ENCODE measurements around the gene TCF4. TPM values are rescaled to one million over a fixed set of nuclear protein-coding genes. Genes with fewer than 3 reads are reported as not detected.

TCF4 gene
- total RNA-seq, 6 experiments from 2014 or later: 50.4 to 71.1 (median 59.0) TPM

DNA sequence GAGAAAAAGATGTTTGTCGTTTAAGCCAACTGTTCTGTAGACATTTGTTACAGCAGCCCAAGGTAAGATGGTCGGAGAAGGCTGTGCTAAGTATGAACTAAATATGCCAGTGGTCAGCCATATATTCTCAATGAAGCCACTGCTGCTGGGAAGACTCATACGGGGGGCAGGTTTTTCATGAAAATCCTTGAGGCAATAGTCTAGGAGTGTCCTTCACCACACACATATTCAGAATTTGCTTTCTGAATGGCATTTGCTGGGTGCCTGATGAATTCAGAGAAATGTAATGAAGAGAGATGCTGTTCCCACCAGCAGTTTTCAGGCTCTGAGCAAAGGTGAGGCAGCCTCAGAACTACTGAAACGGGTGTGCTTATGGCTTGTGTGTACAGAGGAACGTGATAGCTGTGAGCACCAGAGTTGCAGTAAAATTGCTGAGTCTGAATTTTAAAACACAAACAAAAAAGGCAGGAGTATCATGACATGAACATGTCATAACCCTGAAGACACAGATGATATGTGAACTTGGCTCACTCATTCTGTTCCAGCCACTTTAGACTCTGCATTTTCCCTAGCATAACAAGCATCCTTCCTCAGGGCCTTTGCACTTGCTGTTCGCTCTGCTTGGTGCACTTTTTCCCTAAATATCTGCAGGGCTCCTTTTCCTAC is 21.3 kb upstream of the TCF4 start:
- Mint-ChIP-seq H3K9me3 (no peaks in the 10 kb centered on the region), H3K4me3 (no peak overlapping the region), H3K4me1 (ENCODE audit: low read depth) (no peaks in the 10 kb centered on the region), H3K27me3 (ENCODE audit: insufficient read depth) (peaks cover 2% of the 10 kb centered on the region; the same call in 1 of the 2 replicates), H3K36me3 (ENCODE audit: low read depth) (no peaks in the 10 kb centered on the region), H3K27ac (no peak overlapping the region)
- no peak for DNase-seq
- TF ChIP-seq, protein P1, sequence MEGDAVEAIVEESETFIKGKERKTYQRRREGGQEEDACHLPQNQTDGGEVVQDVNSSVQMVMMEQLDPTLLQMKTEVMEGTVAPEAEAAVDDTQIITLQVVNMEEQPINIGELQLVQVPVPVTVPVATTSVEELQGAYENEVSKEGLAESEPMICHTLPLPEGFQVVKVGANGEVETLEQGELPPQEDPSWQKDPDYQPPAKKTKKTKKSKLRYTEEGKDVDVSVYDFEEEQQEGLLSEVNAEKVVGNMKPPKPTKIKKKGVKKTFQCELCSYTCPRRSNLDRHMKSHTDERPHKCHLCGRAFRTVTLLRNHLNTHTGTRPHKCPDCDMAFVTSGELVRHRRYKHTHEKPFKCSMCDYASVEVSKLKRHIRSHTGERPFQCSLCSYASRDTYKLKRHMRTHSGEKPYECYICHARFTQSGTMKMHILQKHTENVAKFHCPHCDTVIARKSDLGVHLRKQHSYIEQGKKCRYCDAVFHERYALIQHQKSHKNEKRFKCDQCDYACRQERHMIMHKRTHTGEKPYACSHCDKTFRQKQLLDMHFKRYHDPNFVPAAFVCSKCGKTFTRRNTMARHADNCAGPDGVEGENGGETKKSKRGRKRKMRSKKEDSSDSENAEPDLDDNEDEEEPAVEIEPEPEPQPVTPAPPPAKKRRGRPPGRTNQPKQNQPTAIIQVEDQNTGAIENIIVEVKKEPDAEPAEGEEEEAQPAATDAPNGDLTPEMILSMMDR (IDR thresholded peaks at IDR 0.05): no peak

DNA sequence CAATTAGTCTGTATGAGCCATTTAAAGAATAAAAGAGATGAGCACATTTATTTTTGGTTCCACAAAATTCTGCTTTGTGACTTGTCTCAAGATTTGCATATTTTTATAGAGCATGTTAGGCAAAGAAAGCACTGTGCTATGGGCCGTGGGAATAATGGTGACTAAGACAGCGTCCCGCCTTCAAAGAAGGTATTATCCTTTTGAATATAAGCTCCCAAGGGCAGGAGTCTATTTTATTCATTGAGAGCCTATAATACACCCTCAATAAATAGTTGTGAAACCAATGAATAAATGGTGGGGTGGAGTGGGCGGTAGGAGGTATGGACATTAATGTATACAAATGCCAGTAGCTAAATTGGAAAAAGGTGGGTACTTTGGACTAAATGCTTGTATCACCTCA is 20.5 kb upstream of the TCF4 start:
- peaks cover 2% of the 10 kb centered on the region; the same call in 1 of the 2 replicates for H3K27me3 Mint-ChIP-seq (ENCODE audit: insufficient read depth)
- no peaks in the 10 kb centered on the region for H3K9me3 Mint-ChIP-seq
- no peaks in the 10 kb centered on the region for H3K36me3 Mint-ChIP-seq (ENCODE audit: low read depth)
- no peaks in the 10 kb centered on the region for H3K4me1 Mint-ChIP-seq (ENCODE audit: low read depth)
- no peak overlapping the region for H3K27ac Mint-ChIP-seq
- H3K4me3 Mint-ChIP-seq: no peak overlapping the region
- no peak for DNase-seq
- TF ChIP-seq, protein P1 (IDR thresholded peaks at IDR 0.05): no peak

DNA sequence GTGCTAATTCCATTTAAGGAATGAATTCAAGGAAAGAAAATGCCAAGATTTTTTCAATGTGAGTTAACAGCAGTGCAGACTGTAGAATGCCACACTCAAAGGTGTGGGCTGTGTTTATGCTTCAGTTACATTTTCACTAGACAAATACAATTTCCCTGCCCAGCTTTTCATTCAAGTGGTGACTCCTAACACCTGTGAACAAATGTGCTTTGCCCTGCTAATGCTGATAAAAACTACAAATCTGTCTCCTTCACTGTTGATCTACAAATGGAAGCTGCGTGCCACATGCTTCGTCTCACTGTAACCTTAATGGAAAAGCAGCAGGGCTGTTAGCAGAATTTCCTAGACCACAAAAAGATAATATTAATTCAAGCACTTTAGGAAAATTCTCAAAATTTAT is 19.8 kb upstream of the TCF4 start:
- Mint-ChIP-seq H3K4me3 (no peak overlapping the region), H3K36me3 (ENCODE audit: low read depth) (no peaks in the 10 kb centered on the region), H3K4me1 (ENCODE audit: low read depth) (no peaks in the 10 kb centered on the region), H3K9me3 (no peaks in the 10 kb centered on the region), H3K27ac (no peak overlapping the region), H3K27me3 (ENCODE audit: insufficient read depth) (peaks cover 2% of the 10 kb centered on the region; the same call in 1 of the 2 replicates)
- TF ChIP-seq, protein P1 (IDR thresholded peaks at IDR 0.05): no peak
- DNase-seq: no peak

DNA sequence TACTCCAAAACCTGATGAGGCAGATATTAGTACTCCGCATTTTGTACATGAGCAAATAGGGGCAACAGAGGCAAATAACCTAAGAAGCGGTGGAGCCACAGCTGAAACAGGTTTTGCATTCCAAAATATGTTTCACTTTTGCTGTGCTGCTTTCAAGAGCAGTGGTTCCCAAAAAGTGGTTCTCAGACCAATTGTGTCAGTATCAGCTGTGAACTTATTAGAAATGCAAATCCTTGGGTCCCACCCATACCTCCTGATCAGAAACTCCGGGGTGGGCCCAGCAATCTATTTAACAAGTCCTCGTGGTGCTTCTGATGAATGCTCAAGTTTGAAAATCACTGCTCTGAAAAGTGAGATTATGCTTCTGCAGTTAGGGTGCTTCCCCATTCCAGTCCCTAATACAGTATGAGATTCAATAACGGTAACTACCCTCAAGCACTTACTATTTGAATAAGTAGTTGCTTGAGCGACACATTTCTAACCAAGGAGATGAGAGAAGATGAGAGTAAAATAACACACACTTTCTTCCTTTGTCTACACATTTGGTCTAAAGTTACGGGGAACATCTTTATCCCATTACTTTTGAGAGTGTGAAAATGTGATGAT is 17.8 kb upstream of the TCF4 start:
- no peaks in the 10 kb centered on the region for H3K9me3 Mint-ChIP-seq
- no peaks in the 10 kb centered on the region for H3K4me1 Mint-ChIP-seq (ENCODE audit: low read depth)
- DNase-seq: no peak
- H3K4me3 Mint-ChIP-seq: no peak overlapping the region
- H3K27ac Mint-ChIP-seq: no peak overlapping the region
- TF ChIP-seq, protein P1 (IDR thresholded peaks at IDR 0.05): no peak
- no peaks in the 10 kb centered on the region for H3K36me3 Mint-ChIP-seq (ENCODE audit: low read depth)
- H3K27me3 Mint-ChIP-seq (ENCODE audit: insufficient read depth): peaks cover 2% of the 10 kb centered on the region; the same call in 1 of the 2 replicates

DNA sequence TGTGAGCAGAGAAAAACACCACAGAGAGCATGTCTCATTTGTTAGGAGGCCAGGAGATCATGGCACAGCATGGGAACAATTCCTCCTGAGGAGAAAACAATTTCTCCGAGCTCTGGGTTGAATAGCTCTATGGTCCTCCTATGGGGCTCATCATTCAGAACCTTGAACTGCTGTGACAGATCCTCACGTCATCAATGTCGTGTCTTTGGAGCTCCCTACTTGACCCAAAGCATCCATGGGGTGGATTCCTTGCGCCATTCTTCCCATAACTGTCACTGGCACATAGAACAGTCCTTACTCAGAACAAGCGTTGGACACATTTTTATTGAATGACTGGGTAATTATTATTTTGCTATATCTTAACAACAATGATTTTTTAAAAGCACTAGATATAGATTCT is 15.8 kb upstream of the TCF4 start:
- no peaks in the 10 kb centered on the region for H3K36me3 Mint-ChIP-seq (ENCODE audit: low read depth)
- no peak for DNase-seq
- no peaks in the 10 kb centered on the region for H3K4me1 Mint-ChIP-seq (ENCODE audit: low read depth)
- peaks cover 2% of the 10 kb centered on the region; the same call in 1 of the 2 replicates for H3K27me3 Mint-ChIP-seq (ENCODE audit: insufficient read depth)
- TF ChIP-seq, protein P1 (IDR thresholded peaks at IDR 0.05): no peak
- H3K4me3 Mint-ChIP-seq: no peak overlapping the region
- H3K9me3 Mint-ChIP-seq: no peaks in the 10 kb centered on the region
- H3K27ac Mint-ChIP-seq: no peak overlapping the region

Data from HFFc6 (cell line).